Measurements from ENCODE around the gene IDI2.
"Not testable (repeated sequence)": the region's sequence is repeated elsewhere in the genome, so short reads cannot be mapped to it uniquely, and the experiment has no call there.

IDI2 gene

GRCh38 chr10:1047937-1048336 lies 22.3 kb upstream of the IDI2 start:
- DNase-seq, result no peak

- no peak for DNase-seq
Observed at GRCh38 chr10:1045415-1045814, 19.8 kb upstream of the IDI2 start.

- DNase-seq, result no peak
Observed at GRCh38 chr10:1044964-1045363, 19.3 kb upstream of the IDI2 start.

GRCh38 chr10:1044146-1044545 lies 18.5 kb upstream of the IDI2 start:
- no peak for DNase-seq

- peak in 2 of 51 donors; percentile 11 to 28 for DNase-seq
Observed at GRCh38 chr10:1043532-1043995, 17.9 kb upstream of the IDI2 start.

- DNase-seq, result no peak
Observed at GRCh38 chr10:1041514-1041913, 15.9 kb upstream of the IDI2 start.

- DNase-seq, result no peak
Observed at GRCh38 chr10:1040133-1040532, 14.5 kb upstream of the IDI2 start.

- not testable (repeated sequence) for DNase-seq
Observed at GRCh38 chr10:1038769-1039168, 13.1 kb upstream of the IDI2 start.

- DNase-seq, result peak in 15 of 51 donors; percentile 16 to 57 (median 44)
Observed at GRCh38 chr10:1037098-1037497, 11.4 kb upstream of the IDI2 start.

GRCh38 chr10:1036341-1036791 lies 10.7 kb upstream of the IDI2 start:
- peak in 1 of 51 donors; percentile 23 for DNase-seq

GRCh38 chr10:1035201-1035600 lies 9.5 kb upstream of the IDI2 start:
- peak in 21 of 51 donors; percentile 22 to 66 (median 52) for DNase-seq

GRCh38 chr10:1034758-1035157 lies 9.1 kb upstream of the IDI2 start:
- DNase-seq, result peak in 10 of 51 donors; percentile 28 to 62 (median 45)

GRCh38 chr10:1033601-1034000 lies 7.9 kb upstream of the IDI2 start:
- DNase-seq, result no peak

GRCh38 chr10:1029838-1030237 lies 4.2 kb upstream of the IDI2 start:
- DNase-seq, result no peak

- DNase-seq, result no peak
Observed at GRCh38 chr10:1026578-1026977, 919 bp upstream of the IDI2 start.

- no peak for DNase-seq
Observed at GRCh38 chr10:1024103-1024502, 1.6 kb downstream of the IDI2 start.

- DNase-seq, result peak in 15 of 51 donors; percentile 10 to 65 (median 44)
Observed at GRCh38 chr10:1022413-1022812, 3.2 kb downstream of the IDI2 start.

- no peak for DNase-seq
Observed at GRCh38 chr10:1020958-1021357, 4.7 kb downstream of the IDI2 start.

GRCh38 chr10:1020460-1020859 lies 5.2 kb downstream of the IDI2 start:
- DNase-seq, result no peak

GRCh38 chr10:1019362-1019761 lies 6.3 kb downstream of the IDI2 start:
- DNase-seq, result no peak

GRCh38 chr10:1015688-1016087 lies 10.0 kb downstream of the IDI2 start:
- DNase-seq, result no peak

- DNase-seq, result no peak
Observed at GRCh38 chr10:1011696-1012095, 14.0 kb downstream of the IDI2 start.

GRCh38 chr10:1010703-1011102 lies 15.0 kb downstream of the IDI2 start:
- DNase-seq, result no peak

- not testable (repeated sequence) for DNase-seq
Observed at GRCh38 chr10:1009947-1010346, 15.7 kb downstream of the IDI2 start.
